GM18867 (cell line): ENCODE data around the gene ARHGEF28.

Source experiments
- ATAC-seq: cut with Tn5 transposase; IDR thresholded peaks from one replicate; pipeline ENCODE4 v1.9.1; 2021; ENCODE audit warnings: mild to moderate bottlenecking, moderate library complexity; ENCODE audit not compliant: unreplicated experiment

Gene ARHGEF28

DNA sequence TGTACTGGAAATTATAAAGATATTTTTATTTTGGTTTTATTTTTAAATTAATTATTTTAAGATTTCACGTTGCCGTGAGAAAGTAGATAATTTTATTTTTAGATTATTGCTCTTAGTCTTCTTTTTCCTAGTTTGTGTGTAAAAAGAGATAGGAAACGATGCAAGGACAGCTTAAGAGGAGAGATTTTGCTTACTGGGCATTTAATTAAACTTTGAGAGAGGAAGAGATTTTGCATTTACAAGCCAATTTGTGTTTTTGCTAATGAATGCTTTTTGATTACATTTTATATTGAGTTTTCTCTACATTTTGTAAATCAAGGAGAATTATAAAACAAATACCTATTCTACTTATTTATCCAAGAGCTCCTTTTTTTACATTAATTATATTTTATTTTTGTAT, 64.0 kb downstream of the ARHGEF28 start:
- ATAC-seq: no peak

DNA sequence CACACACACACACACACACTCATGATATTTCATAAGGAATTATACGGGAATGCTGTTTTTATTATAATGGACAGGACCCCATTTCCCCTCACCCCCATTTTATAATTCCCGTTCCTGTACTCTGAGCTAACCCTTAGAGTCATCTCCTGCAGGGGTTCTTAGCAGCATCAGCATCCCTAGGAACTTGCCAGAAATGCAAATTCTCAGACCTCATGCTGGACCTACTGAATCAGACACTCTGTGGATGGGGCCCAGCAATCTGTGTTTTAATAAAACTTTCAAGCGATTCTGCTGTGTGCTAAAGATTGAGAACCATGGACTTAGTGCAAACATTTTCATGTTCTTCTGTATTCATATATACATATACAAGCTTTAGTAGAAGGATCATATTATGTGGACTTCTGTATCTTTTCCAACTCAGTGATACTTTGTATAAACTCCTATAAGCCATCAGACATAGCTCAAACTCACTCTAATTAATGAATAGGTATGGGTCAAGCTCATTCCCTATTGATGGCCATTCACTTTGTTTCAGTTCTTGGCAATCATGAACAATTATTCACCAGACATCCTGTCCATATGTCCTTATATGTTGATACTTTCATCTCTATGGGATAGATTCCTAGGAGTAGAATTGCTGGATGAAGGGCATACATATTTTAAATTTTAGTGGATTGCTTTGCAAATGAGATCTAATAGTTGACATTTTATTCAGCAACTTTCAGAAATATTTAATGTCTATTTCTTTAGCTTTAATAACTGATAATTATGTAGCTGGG, 65.5 kb downstream of the ARHGEF28 start:
- no peak for ATAC-seq

DNA sequence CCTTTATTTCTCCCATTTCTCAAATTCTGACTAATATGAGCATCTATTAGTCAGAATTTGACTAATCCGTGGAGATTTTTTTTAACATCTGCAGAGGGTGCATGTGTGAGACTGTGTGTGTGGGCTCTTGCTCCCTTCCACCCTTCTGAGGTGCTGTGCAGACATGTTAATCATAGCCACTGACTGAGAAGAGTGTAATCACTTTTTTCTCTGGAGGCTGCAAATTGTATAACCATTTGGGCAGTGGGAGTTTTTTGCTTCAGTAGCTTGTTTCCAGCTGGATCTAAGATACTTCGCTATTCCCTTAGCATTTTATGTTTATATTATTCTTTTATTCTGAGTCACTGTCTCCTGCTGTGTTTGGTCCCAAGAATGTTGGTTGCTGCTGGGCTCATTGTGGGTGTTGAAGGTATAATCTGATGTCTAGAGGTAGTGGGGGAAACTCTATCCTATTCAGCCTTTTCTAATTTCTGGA, 66.2 kb downstream of the ARHGEF28 start:
- no peak for ATAC-seq

DNA sequence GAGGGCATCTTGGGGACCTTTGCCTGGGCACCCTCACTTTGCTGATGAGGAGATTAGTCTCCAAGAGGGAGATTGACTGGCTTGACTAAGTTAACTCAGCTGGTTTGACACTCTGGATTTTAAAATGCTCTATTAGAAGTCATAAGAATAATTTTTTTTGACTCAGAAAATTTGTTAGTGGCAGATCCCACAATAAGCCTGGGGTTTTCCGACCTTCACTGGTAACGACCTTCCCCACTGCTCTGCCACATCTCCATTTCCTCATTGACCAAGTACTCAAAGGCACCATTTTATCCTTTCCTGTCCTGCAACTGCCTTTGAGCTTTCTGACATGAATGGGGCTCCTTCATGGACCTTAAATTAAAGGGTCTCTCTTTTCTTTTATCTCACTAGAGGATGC, 67.0 kb downstream of the ARHGEF28 start:
- ATAC-seq: no peak

DNA sequence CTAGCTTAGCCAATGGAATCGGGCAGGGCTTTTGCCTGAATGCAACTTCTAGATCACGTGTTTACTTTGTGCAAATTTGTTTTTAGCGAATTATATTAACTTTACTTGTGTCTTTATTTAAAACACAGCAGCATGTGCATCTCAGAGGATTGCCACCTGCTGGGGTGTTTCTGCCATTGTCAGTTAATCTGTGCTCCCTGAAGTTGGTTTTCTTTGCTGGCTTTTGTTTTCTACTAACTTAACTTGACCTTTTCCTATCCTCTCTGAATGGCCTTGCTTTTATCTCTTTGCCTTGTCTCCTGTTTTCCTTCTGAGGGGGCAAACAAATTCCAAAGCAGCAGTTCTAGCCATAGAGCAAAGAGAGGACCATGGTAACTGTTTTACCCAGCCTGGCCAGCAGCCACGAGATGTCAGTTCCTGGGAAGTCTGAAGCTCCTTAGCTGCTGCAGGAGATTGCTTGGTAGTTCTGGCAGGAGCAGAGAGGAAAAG, 67.6 kb downstream of the ARHGEF28 start:
- peak; percentile 30 for ATAC-seq

DNA sequence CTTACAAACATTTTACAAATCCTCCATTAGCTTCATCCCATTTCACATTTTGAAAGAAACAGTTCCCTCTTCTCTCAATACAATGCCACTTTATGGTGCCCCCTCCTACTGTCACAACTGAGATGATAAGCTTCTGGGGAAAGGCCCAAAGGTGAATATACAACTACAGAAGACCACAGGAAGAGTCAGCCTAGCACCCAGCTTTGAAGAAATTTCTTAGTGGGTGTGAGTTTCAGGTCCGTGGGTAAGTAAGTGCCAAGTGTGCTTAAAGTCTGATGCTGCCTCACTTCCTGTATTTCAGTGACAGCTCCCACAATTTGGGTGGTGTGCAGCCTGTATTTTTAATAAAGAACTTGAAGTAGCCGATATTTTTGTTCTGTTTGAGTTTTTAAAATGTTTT, 68.1 kb downstream of the ARHGEF28 start:
- ATAC-seq: peak; percentile 85

DNA sequence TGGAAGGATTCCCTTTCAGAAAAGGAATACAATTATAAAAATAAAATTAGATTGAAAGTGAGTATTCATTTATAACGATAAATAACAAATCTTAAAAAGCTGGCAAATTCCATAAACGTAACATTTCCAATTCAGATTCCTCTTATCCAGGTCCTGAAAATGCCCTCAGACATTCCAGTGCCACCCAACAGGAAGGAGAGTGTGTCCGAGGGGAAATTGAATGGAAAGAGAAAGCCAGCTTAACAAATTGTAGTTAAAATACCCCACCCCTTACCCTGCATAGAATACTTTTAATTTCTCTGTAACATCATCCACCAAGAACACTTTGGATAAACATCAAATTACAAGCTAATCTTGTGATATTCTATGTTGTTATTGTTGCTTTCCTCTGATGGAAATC, 72.0 kb downstream of the ARHGEF28 start:
- ATAC-seq: no peak

DNA sequence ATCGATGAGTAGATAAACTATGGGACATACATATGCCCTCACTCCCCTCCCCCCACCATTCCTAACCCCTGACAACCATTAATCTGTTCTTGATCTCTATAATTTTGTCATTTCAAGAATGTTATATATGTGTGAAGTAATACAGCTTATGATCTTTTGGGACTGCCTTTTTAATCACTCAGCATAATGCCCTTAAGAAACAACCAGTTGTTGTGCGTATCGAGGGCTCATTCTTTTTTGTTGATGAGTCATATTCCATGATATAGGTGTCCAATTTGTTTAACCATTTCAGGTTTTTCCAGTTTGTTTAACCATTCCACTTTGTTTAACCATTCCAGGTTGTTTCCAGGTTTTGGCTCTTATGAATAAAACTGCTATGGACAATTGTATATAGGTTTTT, 75.6 kb downstream of the ARHGEF28 start:
- no peak for ATAC-seq

DNA sequence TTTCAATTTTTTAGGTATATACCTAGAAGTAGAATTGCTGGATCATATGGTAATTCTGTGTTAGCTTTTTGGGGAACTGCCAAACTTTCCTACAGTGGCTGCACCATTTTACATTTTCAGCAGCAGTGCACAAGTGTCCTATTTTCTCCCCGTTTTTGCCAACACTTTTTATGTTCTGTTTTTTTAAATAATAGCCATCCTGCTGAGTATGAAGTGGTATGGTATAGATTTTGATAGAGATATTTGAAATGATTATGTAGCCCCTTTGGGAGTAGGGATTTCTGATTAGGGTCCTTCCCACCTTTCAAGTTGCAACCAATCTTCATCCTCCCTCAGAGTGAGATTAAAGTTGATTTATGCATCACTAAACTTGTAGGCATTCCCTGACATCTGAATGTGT, 76.5 kb downstream of the ARHGEF28 start:
- ATAC-seq: no peak

DNA sequence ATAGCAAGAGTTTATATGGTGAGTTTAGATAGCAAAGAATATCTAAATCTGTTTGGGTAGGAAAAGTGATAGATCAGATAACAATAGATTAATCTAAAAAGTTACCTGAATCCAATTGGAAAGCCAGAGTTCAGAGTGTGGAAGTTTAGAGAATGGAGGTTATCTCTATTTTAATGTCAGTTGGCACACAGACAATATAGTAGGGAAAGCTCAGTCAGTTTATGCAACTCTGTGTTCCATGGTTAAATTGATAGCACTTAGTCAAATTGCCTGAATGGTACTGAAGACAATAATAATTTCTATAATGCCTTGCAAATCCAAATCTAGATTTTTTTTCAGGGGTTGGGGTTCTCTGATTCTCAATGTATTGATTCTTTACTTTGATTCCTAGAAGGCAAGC, 77.0 kb downstream of the ARHGEF28 start:
- no peak for ATAC-seq

DNA sequence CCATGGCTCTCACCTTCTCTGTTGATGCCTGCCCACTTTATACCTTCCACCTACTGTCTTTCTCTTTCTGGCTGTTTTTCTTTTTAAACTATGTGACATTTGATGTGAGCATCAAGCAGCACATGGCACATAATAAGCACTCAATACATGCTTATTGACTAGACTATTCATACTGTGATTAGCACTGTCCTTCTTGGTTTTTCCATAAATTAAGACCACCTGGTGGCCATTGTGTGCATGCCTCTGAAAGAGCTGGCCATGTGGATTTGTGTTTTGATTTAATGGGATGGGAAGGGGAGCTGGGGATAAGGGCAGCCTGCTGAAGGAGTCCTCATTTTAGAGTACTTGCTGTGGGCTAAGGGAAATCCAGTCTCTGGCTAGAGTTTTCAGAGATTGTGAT, 79.4 kb downstream of the ARHGEF28 start:
- no peak for ATAC-seq

DNA sequence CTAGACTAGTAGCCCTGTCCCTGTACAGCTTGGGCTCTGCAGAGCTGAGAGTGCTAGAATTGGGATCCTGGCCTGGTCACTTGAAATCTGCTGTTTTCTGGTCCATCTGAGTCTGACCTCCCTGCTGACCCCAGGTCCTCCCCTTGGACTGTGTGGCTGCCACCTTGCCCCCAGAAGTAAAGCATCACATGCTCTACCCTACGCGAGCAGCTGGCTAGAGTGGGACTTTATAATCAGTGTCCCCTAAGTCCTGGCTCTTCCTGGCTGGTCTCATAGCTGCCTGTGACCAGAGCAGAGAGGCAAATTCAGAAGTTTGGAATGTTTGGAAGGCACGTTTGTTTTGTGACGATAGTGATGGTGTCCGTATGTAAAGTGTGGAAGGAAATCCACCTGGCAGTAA, 81.0 kb downstream of the ARHGEF28 start:
- no peak for ATAC-seq

DNA sequence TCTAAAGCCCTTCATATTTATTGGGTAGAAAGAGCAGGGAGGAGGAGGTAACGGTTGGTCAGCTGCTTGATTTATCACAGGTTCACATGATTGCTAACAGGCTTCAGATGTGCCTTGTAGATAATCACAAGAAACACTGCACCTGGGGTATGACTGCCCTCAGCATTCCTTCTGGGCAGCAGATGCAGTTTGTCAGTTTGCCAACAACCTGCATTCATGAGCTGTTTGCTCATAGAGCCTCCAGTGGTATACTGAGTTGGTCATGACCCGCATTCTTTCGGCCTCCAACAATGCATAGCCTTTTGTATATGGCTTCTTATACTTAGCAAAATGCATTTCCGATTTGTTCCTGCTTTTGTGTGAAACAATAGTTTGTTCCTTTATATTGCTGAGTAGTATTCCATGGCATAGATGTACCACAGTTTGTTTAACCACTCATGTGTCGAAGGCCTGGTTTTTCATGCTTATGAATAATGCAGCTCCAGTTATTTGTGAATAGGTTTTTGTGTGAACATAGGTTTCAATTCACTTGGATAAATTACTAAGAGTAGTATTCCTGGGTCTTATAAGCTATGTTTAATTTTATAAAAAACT, 83.6 kb downstream of the ARHGEF28 start:
- no peak for ATAC-seq

DNA sequence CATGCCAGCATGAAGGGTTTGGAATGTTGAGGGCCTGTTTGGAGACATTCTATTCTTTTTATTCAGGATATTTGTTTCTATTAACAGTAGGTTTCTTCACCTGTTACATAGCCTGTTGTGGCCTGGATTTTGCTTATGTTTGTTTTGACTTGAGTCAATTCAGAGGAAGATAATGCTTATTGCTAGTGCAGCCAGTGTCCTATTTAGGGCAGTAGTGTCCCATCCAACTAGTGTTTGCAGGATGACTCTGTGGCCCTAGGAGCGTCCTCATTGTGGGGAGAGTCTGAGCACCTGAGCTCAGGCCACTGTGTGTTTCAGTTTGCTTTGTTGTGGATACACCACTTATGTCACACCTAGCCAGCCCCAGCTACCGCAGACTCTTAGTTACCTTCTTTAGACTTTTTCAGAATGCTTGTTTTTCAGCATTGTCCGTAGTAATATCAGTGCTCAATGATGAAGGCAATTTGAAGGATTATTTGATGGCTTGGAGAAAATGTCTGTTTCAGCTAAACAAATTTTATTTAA, 90.3 kb downstream of the ARHGEF28 start:
- no peak for ATAC-seq

DNA sequence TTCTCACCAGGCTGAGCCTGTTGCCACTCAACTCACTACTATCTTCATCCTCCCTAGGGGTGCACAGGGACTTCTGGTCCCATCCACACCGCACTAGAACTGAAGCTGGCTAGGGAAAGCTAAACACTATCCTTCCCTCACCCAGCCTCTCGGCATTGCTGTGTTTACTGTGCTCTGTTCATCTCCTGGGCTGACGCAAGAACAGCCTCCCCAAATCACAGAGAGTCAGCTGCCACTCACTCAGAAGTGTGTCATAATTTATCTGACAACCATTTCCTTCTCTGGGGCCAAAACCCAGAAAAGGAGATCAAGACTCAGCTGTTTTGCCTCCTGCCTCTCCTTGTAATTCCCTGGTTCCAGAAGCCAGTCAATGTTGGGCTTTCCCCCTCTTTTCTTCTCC, 92.8 kb downstream of the ARHGEF28 start:
- ATAC-seq: no peak

DNA sequence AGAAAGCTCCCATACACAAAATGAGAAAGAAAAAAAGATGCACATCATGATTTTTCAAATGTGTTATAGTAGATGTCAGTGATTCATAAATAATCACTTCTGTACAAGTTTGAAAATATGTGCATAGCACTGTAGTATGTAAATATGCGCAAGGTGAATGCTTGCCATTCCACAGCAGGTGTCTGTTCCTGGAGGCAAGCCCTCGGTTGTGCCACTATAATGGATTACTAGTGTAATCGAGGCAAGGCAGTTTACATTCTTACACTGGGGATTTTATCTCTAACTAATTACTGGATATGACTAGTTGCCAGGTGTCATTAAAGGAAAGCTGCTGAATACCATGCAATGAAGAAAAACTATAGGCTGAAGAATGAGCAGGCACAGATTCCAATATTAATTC, 93.6 kb downstream of the ARHGEF28 start:
- no peak for ATAC-seq

DNA sequence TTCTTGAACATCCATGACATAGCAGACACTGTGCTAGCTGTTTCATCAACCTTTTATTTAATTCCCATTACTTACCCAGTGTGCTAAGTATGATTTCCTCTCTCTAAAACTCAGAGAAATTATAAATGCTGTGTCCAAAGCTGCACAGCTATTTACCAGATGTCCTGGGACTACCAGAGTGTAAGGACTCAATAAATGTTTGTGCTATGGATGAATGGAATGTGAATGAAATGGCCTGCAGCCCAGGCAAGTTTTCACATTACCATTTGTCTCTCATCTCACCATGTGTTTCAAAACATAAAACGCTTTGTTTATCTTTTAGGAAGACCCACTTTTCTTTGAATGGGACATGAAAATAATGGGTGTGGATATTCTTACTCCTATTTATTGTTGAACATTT, 96.2 kb downstream of the ARHGEF28 start:
- no peak for ATAC-seq

DNA sequence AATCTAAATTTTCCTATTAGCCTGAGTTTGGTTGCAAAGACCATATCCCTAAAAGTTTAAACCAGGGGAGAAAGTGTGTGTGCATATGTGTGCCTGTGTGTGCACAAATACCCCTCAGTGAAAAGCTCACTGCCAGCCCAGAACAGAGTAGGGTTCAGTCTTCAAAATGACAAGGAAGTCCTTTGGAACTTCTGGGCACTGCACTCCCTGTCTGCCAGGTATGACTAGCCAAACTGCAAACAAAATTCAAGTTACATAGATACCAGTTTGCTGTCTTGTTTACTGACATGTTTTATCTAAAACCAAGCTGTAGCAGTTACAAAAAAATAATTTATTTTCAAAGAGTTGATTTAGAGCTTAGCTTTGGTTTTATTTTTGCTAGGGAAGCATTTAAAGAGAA, 100.1 kb downstream of the ARHGEF28 start:
- ATAC-seq: no peak

DNA sequence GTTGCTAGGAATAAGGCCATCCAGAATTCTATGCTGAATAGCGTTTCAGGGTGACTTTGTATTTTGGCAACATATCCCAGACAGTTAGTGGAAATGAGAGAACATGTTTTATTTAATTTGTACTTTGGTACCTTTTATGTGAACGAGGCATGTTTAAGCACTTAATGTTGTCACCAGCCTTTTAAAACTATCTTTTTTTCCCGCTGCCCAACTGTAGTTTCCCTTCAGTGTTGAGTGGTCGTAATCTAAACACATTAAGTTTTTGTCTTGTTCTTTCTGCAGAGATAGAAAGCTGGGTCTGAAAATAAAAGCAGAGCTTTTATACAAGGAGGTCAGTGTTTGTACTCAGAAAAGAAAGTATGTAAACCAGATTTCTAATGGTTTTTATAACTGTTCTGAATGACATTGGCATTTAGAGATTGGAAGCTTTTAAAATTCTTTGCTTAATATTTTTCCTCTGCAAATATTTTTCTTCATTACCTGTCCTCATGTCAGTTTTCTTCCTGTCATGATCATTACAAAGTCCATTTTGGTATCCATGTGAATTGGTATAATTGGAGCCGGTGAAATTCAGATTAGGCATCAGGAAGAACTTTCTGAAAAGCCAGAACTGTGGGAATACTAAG, 100.7 kb downstream of the ARHGEF28 start:
- no peak for ATAC-seq

DNA sequence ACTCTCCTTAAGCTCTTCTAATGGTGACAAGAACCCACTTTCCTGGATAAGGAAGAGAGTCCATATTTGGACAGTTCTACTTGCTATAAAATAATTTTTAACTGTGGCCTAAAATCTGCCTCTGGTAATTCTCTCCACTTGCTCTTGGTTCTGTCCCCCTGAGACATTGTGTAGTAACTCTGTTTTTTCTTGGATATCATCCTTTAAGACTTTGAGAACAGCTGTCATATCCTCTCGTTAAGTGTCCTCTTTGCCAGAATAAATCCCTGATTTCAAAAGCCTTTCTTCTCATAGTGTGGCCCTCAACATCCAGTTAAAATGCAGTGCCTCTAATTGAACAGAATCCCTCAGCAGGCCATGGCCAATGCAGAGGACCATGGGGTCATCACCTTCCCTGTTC, 101.5 kb downstream of the ARHGEF28 start:
- ATAC-seq: no peak

DNA sequence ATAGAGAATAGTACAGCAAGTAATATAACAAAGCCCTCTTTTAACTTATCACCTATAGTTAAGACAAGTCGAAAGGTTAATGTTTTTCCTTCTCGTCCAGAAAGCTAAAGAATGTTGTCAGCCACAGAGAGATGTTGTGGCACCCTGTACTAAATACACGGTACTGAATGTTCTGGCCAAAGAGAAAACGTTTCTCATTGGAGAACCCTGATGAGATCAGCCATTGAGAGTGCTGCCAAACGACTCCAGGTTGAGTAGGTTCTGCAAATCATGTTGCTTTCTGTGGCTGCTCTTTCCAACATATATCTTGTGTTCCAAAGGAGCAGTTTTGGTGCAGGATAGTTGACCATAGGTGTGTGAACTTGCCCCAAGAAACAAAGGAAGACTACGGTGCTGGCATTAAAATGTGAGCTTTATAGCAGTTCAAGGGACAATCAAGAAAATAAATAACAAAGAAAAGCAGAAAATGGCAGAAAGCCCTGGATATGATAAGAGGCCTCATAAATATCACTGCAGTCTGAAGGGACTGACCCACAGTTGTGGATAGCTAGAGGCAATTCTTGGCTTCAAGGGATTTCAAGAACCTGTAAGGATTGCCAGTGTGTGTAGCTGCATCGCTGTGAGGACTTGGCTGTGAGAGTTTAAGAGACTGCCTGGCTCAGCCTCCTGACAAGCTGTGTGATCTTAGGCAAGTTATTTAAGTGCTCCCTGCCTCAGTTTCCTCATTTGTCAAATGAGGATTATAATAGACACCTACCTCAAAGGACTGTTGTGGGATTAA, 102.7 kb downstream of the ARHGEF28 start:
- no peak for ATAC-seq
